ENCODE results near the gene COL12A1.
"Not testable (repeated sequence)": the region's sequence is repeated elsewhere in the genome, so short reads cannot be mapped to it uniquely, and the experiment has no call there.

Gene COL12A1

GRCh38 chr6:75211920-75212590, 6.2 kb upstream of the COL12A1 start:
- no peak for DNase-seq

- peak; percentile 90 for DNase-seq
Measured at GRCh38 chr6:75210885-75211739, 5.3 kb upstream of the COL12A1 start.

- no peak for DNase-seq
Measured at GRCh38 chr6:75209184-75209723, 3.4 kb upstream of the COL12A1 start.

GRCh38 chr6:75208298-75209183, 2.7 kb upstream of the COL12A1 start:
- DNase-seq, result peak; percentile 84

GRCh38 chr6:75206576-75207342, 906 bp upstream of the COL12A1 start:
- DNase-seq, result no peak

GRCh38 chr6:75204959-75205775, 686 bp downstream of the COL12A1 start:
- DNase-seq, result peak; percentile 28

GRCh38 chr6:75204217-75204958, 1.5 kb downstream of the COL12A1 start:
- DNase-seq, result peak; percentile 70

GRCh38 chr6:75203721-75204120, 2.1 kb downstream of the COL12A1 start:
- DNase-seq, result no peak

- no peak for DNase-seq
Measured at GRCh38 chr6:75202676-75203131, 3.1 kb downstream of the COL12A1 start.

- no peak for DNase-seq
Measured at GRCh38 chr6:75201901-75202672, 3.8 kb downstream of the COL12A1 start.

GRCh38 chr6:75201021-75201420, 4.8 kb downstream of the COL12A1 start:
- no peak for DNase-seq

GRCh38 chr6:75199889-75200288, 6.0 kb downstream of the COL12A1 start:
- DNase-seq, result no peak

GRCh38 chr6:75196081-75196687, 9.7 kb downstream of the COL12A1 start:
- no peak for DNase-seq

GRCh38 chr6:75188221-75188925, 17.5 kb downstream of the COL12A1 start:
- DNase-seq, result no peak

GRCh38 chr6:75186581-75186980, 19.3 kb downstream of the COL12A1 start:
- not testable (repeated sequence) for DNase-seq

- DNase-seq, result no peak
Measured at GRCh38 chr6:75183099-75183541, 22.7 kb downstream of the COL12A1 start.

GRCh38 chr6:75180864-75181263, 25.0 kb downstream of the COL12A1 start:
- no peak for DNase-seq

GRCh38 chr6:75178757-75179156, 27.1 kb downstream of the COL12A1 start:
- no peak for DNase-seq
